Brain microvascular endothelial cell (primary cell): Measurements from ENCODE around the gene ENTPD8.
"Not testable (repeated sequence)": the region's sequence is repeated elsewhere in the genome, so short reads cannot be mapped to it uniquely, and the experiment has no call there.

Experiments used
- DNase-seq: peaks from one replicate; pipeline ENCODE4 v3.0.0-alpha.2; 2020
- H3K27ac ChIP-seq: fragments of 250-450 bp; sonication (Bioruptor Pico); 2 replicates; pipeline ENCODE4 v1.5.1; 2020; ENCODE audit warnings: mild to moderate bottlenecking, moderate library complexity
- H3K27me3 ChIP-seq: fragments of 250-450 bp; sonication (Bioruptor Pico); replicated peaks from 2 replicates; pipeline ENCODE4 v1.5.1; 2020; ENCODE audit warnings: mild to moderate bottlenecking
- H3K36me3 ChIP-seq: fragments of 250-450 bp; sonication (Bioruptor Pico); replicated peaks from 2 replicates; pipeline ENCODE4 v1.5.1; 2020; ENCODE audit warnings: mild to moderate bottlenecking
- H3K4me3 ChIP-seq: 2 replicates; pipeline ENCODE4 v1.5.1; 2011; ENCODE audit warnings: low read depth, mild to moderate bottlenecking, control low read depth, low read length, moderate library complexity
- CTCF ChIP-seq: IDR thresholded peaks from 2 replicates; pipeline ENCODE4 v1.5.1; 2011; ENCODE audit warnings: low read depth, mild to moderate bottlenecking, moderate library complexity, low read length, control low read depth, inconsistent platforms; ENCODE audit errors: missing control alignments
- in situ Hi-C: cut with HindIII; loops from 2 replicates; pipeline ENCODE4 v1.10.0; 2017; ENCODE audit warnings: low sequenced_read_pairs, low pct_ligation_motif_present

The ENTPD8 gene

DNA sequence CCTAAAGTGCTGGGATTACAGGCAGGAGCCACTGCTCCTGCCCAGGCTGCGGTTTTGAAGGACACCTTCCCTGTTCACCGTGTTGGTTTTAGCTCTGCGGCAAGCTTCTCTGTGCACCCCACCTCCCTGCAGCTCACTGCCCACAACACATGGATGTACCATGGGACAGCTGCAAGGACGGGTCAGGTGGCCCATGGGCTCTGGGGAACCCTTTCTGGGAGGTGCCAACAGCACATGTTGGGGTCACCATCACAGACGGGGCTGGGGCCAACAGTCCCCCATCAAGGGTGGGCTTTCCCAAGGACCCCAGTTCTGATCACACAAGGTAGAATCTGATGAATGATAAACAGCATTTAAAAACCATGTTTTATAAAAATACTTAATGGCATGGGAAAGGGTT lies 25.7 kb downstream of the ENTPD8 start:
- Histone ChIP-seq H3K27me3 (no peaks in the 10 kb centered on the region), H3K4me3 (no peak overlapping the region), H3K27ac (no peak overlapping the region), H3K36me3 (no peaks in the 10 kb centered on the region)
- no peak for TF ChIP-seq CTCF
- no peak for DNase-seq
- in situ Hi-C loops = no loop called here

- no peak for TF ChIP-seq CTCF
- DNase-seq = peak; percentile 47
- in situ Hi-C loops = no loop called here
- H3K4me3 ChIP-seq = no peak overlapping the region
- peak overlapping the region; percentile 54 for H3K27ac ChIP-seq
- no peaks in the 10 kb centered on the region for H3K36me3 ChIP-seq
- no peaks in the 10 kb centered on the region for H3K27me3 ChIP-seq
Observed at GRCh38 chr9:137412431-137412830, 28.7 kb downstream of the ENTPD8 start.

GRCh38 chr9:137411645-137412380 lies 29.3 kb downstream of the ENTPD8 start:
- Histone ChIP-seq H3K4me3 (peak overlapping the region; percentile 17), H3K36me3 (no peaks in the 10 kb centered on the region), H3K27ac (peak overlapping the region; percentile 54), H3K27me3 (no peaks in the 10 kb centered on the region)
- DNase-seq = peak; percentile 90
- TF ChIP-seq CTCF = no peak
- in situ Hi-C loops = no loop called here

GRCh38 chr9:137411260-137411644 lies 29.9 kb downstream of the ENTPD8 start:
- in situ Hi-C loops = no loop called here
- TF ChIP-seq CTCF = no peak
- DNase-seq = no peak
- Histone ChIP-seq H3K4me3 (peak overlapping the region; percentile 17), H3K36me3 (no peaks in the 10 kb centered on the region), H3K27ac (no peak overlapping the region), H3K27me3 (no peaks in the 10 kb centered on the region)

GRCh38 chr9:137410891-137411249 lies 30.3 kb downstream of the ENTPD8 start:
- Histone ChIP-seq H3K4me3 (no peak overlapping the region), H3K36me3 (no peaks in the 10 kb centered on the region), H3K27ac (no peak overlapping the region), H3K27me3 (no peaks in the 10 kb centered on the region)
- no peak for TF ChIP-seq CTCF
- in situ Hi-C loops = no loop called here
- no peak for DNase-seq

DNA sequence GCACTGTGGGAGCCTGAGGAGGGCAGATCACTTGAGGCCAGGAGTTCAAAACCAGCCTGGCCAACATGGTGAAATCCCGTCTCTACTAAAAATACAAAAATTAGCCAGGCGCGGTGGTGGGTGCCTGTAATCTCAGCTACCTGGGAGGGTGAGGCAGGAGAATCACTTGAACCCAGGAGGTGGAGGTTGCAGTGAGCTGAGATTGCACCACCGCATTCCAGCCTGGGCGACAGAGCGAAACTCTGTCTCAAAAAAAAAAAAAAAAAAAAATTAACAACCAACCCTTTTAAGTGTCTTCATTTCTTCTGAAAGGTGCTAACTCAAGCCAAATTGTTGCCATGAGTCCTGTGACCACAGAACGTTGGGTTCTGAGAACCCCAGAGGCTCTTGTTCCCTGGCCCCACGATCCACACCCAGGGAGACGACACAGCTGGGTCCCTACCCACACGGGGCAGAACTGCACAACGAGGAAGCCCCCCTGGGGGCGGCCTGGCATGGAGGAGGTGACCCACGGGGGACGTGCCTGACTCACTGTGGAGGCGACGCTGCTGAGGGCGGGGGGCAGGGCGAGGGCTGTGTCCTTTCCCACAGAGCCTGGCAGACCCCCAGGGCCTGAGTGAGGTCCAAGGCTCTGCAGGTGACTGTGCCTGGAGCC lies 30.8 kb downstream of the ENTPD8 start:
- in situ Hi-C loops, H3K27me3 ChIP-seq, DNase-seq, H3K4me3 ChIP-seq, H3K36me3 ChIP-seq, H3K27ac ChIP-seq: not testable (repeated sequence)
